ENCODE results near the gene ACTMAP. TPM values are rescaled to one million over a fixed set of nuclear protein-coding genes. Genes with fewer than 3 reads are reported as not detected.

ACTMAP gene
- total and polyA plus RNA-seq, 12 donors, result 2.2 to 28.0 (median 12.2) TPM

DNA sequence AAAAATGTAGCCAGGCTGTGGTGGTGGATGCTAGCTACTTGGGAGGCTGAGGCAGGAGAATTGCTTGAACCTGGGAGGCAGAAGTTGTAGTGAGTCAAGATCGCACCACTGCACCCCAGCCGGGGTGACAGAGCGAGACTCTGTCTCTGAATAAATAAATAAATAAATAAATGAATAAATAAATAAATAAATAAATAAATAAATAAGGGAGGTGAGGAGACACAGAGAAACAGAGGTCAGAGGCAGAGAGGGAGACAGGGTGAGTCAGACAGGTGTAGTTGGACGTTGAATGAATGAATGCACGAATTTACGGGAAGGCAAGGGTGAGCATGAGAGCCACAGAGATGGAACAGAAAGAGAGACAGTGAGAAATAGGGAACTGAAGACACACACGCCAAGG lies 30.9 kb upstream of the ACTMAP start:
- 92 to 97% (median 94%) methylated on average over 7 of the region's 7 CpGs for WGBS, 4 donors
- no peak for DNase-seq
- no peak overlapping the region for H3K27ac ChIP-seq
- H3K9me3 ChIP-seq (replicated peaks in 1 of 3), result no peaks in the 10 kb centered on the region
- no peak overlapping the region for H3K4me3 ChIP-seq
- TF ChIP-seq, protein P1, sequence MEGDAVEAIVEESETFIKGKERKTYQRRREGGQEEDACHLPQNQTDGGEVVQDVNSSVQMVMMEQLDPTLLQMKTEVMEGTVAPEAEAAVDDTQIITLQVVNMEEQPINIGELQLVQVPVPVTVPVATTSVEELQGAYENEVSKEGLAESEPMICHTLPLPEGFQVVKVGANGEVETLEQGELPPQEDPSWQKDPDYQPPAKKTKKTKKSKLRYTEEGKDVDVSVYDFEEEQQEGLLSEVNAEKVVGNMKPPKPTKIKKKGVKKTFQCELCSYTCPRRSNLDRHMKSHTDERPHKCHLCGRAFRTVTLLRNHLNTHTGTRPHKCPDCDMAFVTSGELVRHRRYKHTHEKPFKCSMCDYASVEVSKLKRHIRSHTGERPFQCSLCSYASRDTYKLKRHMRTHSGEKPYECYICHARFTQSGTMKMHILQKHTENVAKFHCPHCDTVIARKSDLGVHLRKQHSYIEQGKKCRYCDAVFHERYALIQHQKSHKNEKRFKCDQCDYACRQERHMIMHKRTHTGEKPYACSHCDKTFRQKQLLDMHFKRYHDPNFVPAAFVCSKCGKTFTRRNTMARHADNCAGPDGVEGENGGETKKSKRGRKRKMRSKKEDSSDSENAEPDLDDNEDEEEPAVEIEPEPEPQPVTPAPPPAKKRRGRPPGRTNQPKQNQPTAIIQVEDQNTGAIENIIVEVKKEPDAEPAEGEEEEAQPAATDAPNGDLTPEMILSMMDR (IDR thresholded peaks at IDR 0.05), result no peak
- no peak for TF ChIP-seq POLR2A (IDR thresholded peaks at IDR 0.05)
- peaks cover 0 to 15% of the 10 kb centered on the region in 2 donors for H3K4me1 ChIP-seq (replicated peaks in 1 of 2)
- H3K27me3 ChIP-seq, result no peaks in the 10 kb centered on the region
- no peaks in the 10 kb centered on the region for H3K36me3 ChIP-seq (replicated peaks in 1 of 2)
- intact Hi-C loops (cut with DNase I), result no loop called here

DNA sequence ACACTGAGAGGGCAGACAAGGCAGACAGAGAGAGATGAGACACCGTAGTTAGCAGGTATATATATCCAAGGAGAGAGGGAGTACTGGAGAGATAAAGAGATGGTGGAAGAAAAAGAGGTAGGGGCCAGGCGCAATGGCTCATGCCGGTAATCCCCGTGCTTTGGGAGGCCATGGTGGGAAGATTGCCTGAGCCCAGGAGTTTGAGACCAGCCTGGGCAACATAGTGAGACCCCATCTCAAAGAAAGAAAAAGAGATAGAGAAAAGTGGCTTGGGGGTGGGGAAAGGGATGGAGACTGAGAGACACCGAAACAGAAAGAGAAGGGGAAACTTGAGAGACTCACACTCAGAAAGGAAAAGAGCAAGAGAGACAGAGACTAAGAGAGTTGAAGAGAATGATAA lies 30.3 kb upstream of the ACTMAP start:
- no peak for DNase-seq
- TF ChIP-seq, protein P1 (IDR thresholded peaks at IDR 0.05), result no peak
- TF ChIP-seq POLR2A (IDR thresholded peaks at IDR 0.05), result no peak
- intact Hi-C loops (cut with DNase I), result no loop called here
- no peaks in the 10 kb centered on the region for H3K9me3 ChIP-seq (replicated peaks in 1 of 3)
- no peaks in the 10 kb centered on the region for H3K27me3 ChIP-seq
- 93 to 98% (median 94%) methylated on average over 5 of the region's 5 CpGs for WGBS, 4 donors
- H3K36me3 ChIP-seq (replicated peaks in 1 of 2), result no peaks in the 10 kb centered on the region
- no peak overlapping the region for H3K4me3 ChIP-seq
- H3K4me1 ChIP-seq (replicated peaks in 1 of 2), result peaks cover 0 to 15% of the 10 kb centered on the region in 2 donors
- H3K27ac ChIP-seq, result no peak overlapping the region

DNA sequence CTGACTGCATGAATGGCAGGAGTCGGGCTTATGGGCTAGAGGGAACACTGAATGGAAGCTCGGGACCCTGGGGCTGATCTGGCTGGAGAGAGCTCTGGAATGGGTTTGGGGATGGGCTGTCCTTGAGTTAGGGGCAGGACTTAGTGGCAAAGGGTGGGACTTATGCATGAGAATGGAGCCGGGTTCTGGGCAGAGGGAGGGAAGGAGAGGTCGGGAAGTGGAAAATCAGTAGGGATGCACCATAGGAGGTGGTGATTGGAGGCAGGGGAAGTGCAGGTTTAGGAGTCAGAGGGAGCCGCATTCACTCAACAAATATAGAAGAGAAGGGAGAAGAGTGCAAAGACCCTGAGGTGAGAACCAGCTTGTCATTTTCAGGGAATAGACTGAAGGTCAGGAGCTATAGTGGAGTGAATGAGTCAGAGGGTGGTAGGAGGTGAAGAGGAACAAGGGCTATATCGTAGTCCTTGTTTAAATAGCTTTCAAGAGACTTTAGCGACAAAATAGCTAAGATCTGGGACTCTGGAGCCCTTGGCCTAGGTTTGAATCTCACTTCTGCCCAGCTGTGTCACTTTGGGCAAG lies 28.5 kb upstream of the ACTMAP start:
- Histone ChIP-seq H3K4me1 (replicated peaks in 1 of 2) (peaks cover 0 to 15% of the 10 kb centered on the region in 2 donors), H3K4me3 (peak overlapping the region in 3 of 4 donors; percentile 56 to 65 (median 59)), H3K36me3 (replicated peaks in 1 of 2) (no peaks in the 10 kb centered on the region), H3K27me3 (no peaks in the 10 kb centered on the region), H3K9me3 (replicated peaks in 1 of 3) (no peaks in the 10 kb centered on the region), H3K27ac (peak overlapping the region; percentile 89 to 99 (median 99))
- DNase-seq, result peak in 1 of 7 donors; percentile 42
- WGBS, 4 donors, result 5 to 10% (median 6%) methylated on average over 7 of the region's 7 CpGs
- intact Hi-C loops (cut with DNase I), result no loop called here
- no peak for TF ChIP-seq POLR2A (IDR thresholded peaks at IDR 0.05)
- TF ChIP-seq, protein P1 (IDR thresholded peaks at IDR 0.05), result no peak

DNA sequence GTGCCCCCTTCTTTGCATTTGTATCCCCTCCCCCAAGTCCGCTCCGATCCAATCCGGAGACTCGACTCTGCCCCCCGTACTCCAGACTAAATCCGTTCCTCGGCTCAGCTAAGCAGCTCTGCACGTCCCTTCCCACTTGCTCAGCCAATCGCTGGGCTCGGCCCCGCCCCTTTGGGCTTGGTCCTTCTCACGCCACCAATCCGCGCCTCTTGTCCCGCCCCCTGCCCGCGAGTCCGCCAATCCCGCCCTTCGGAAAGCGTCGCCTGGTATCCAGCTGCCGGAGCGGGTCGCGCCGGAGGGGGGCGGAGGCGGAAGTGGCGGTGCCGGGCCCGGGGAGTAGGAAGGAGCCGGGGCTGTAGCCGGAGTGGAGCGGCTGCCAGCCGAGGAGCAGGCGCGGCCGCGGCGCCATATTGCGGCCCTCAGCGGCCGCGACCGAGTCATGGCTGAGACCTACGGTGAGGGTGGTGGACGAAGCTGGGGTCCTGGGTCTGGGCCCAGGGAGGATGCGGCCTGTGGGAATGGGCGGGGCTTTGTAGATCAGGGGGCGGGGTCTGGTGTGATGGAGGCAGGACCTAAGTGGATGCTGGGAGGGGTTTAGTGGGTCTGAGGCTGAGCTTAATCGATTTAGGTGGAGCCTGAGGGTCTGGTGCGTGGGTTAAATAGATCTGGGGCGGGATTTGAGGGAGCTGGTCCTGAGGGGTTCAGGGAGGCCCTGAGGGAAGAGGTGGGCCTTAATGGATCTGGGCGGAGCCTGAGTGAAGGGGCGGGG lies 27.8 kb upstream of the ACTMAP start, which contains the start of gene RAB4B:
TSS of gene RAB4B (plus strand) at position 311 of the 769 bp plus-strand sequence. CDS start at position 440, 129 bp downstream.
- intact Hi-C loops (cut with DNase I), result no loop called here
- H3K9me3 ChIP-seq (replicated peaks in 1 of 3), result no peaks in the 10 kb centered on the region
- H3K4me3 ChIP-seq, result peak within 1 kb of the TSS in 3 of 4 donors; percentile 56 to 65 (median 59)
- H3K27ac ChIP-seq, result peak within 1 kb of the TSS; percentile 89 to 99 (median 99)
- H3K4me1 ChIP-seq (replicated peaks in 1 of 2), result peaks cover 0 to 15% of the 10 kb centered on the region in 2 donors
- 0 to 1% (median 0%) methylated on average over 22 to 56 of the region's 56 CpGs for WGBS, 4 donors
- no peaks in the 10 kb centered on the region for H3K36me3 ChIP-seq (replicated peaks in 1 of 2)
- TF ChIP-seq POLR2A (IDR thresholded peaks at IDR 0.05), result peak; percentile 50 to 95
- TF ChIP-seq, protein P1 (IDR thresholded peaks at IDR 0.05), result peak in 2 of 6 experiments; percentile 21 to 23
- peak; percentile 100 for DNase-seq
- no peaks in the 10 kb centered on the region for H3K27me3 ChIP-seq

Measured in adrenal gland (tissue), 12 donors.